Epithelial cell of esophagus (primary cell): Measurements from ENCODE around the gene RAB1B.

Experiments used
- DNase-seq: peaks from one replicate; pipeline ENCODE4 v3.0.0; 2010; ENCODE audit warnings: low read depth
- H3K4me3 ChIP-seq: 2 replicates; pipeline ENCODE4 v1.5.1; 2011; ENCODE audit warnings: mild to moderate bottlenecking, low read length, control low read depth
- TF ChIP-seq, protein P1 (sequence below): IDR thresholded peaks from 2 replicates; pipeline ENCODE4 v1.5.1; 2011; ENCODE audit warnings: low read depth, mild to moderate bottlenecking, low read length, control low read depth, inconsistent platforms; ENCODE audit not compliant: insufficient read depth; ENCODE audit errors: missing control alignments

Gene RAB1B

DNA sequence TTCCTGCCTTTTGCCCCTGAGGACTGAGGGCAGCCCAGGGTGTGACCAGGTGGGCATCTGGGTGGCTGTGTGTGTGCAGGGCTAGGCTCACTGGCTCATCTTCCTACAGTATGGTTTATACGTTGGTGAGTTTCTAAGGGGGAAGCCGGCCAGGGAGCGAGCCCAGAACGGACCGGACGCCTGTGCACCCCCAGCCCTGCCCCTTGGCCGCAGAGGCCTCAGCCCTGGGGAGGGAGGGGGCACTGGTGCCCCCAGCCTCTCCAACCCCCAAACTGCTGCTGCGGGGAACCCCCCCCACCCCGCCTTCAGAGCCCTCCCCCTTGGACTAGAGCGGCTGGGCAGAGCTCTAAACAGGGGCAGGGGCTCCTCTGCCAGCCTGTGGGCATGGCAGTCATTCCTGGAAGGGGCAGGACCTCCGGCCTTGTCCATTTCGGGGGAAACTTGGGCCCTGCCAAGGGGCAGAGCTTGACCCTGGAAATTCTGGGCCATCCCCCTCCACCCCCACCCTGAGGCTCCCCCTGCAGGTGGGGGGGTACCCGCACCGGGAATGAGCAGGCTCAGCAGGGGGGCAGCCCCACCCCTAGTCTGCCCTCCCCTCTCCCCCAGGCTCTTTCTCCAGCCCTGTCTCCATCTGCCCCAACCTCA, 15.1 kb downstream of the RAB1B start:
- no peak for DNase-seq
- TF ChIP-seq, protein P1, sequence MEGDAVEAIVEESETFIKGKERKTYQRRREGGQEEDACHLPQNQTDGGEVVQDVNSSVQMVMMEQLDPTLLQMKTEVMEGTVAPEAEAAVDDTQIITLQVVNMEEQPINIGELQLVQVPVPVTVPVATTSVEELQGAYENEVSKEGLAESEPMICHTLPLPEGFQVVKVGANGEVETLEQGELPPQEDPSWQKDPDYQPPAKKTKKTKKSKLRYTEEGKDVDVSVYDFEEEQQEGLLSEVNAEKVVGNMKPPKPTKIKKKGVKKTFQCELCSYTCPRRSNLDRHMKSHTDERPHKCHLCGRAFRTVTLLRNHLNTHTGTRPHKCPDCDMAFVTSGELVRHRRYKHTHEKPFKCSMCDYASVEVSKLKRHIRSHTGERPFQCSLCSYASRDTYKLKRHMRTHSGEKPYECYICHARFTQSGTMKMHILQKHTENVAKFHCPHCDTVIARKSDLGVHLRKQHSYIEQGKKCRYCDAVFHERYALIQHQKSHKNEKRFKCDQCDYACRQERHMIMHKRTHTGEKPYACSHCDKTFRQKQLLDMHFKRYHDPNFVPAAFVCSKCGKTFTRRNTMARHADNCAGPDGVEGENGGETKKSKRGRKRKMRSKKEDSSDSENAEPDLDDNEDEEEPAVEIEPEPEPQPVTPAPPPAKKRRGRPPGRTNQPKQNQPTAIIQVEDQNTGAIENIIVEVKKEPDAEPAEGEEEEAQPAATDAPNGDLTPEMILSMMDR: no peak
- H3K4me3 ChIP-seq: no peak overlapping the region

DNA sequence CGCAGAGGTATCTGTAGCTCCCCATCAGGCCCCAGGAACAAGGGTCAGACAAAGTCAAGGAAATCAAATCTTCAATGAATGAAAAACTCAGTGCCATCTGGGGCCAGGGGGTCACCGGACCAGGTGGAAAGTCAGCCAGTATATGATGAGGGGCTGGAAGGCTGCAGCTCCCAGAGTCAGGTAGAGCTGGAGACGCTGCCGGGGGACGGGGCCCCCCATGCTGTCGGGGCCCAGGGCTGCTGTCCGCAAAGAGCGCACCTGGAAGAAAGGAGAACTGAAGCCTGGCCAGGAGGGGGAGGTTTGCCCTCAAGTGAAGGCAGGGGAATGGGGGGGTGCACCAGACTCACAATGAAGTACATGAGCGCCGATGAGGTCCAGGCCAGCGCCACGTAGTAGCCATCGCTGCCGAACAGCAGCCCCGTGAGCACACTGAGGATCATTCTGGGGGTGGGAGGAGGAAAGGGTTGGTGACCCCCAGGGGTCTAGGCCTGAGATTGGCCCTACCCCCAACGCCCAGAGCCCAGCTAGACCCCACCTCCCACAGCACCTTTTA, 16.2 kb downstream of the RAB1B start:
- TF ChIP-seq, protein P1: no peak
- no peak for DNase-seq

DNA sequence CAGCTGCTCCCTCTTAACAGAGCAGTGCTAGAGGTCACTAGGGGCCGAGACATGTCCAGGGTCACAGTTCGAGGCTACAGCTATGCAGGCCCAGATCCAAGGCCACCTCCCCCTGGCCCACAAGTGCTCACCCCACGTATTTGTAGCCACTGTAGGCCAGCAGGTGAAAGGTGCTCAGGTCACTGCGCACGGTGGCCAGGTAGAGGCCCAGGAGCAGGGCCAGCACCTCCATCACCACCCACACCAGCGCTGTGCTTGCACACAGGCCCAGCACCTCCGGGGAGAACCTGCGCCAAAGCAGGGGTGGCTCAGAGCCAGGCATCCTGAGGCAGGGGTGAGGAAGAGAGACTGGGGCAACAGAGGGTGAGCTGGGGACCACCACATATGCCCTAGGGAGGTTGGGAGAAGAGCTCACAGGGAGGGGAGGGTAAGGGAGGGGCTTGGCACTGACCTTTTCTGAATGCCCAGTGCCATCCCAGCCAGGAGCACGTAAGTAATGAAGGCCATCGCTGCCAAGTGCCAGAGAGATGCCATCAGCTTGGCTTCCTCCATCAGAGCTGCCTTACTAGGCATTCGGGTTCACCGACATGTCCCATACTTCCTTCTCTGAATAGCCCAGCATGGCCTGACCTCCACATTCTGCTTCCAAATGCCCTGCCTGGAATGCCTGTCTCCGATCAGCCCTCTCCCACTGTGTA, 17.0 kb downstream of the RAB1B start:
- no peak for DNase-seq
- H3K4me3 ChIP-seq: no peak overlapping the region
- TF ChIP-seq, protein P1: no peak

More for the DNA sequence above, 16.2 kb downstream of the RAB1B start:
- no peak overlapping the region for H3K4me3 ChIP-seq

DNA sequence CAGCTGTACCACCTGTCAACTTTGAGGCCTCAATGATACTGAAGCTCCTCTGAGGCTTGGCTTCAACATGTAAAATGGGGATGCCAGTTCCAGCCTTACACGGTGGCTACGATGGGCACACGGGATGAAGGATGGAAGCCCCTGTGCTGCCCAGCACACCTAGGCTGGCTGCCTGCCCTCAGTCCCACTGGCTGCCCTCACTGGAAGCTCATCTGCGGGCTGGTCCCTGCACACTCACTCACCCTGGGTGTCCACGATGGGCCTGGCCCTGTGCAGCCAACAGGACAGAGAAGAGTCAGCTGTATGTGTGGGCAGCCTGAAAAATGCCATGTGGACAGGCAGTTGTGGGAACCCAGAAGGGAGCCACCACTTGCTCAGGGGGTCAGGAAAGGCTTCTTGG, 18.3 kb downstream of the RAB1B start:
- no peak for DNase-seq
- no peak overlapping the region for H3K4me3 ChIP-seq
- TF ChIP-seq, protein P1: no peak

DNA sequence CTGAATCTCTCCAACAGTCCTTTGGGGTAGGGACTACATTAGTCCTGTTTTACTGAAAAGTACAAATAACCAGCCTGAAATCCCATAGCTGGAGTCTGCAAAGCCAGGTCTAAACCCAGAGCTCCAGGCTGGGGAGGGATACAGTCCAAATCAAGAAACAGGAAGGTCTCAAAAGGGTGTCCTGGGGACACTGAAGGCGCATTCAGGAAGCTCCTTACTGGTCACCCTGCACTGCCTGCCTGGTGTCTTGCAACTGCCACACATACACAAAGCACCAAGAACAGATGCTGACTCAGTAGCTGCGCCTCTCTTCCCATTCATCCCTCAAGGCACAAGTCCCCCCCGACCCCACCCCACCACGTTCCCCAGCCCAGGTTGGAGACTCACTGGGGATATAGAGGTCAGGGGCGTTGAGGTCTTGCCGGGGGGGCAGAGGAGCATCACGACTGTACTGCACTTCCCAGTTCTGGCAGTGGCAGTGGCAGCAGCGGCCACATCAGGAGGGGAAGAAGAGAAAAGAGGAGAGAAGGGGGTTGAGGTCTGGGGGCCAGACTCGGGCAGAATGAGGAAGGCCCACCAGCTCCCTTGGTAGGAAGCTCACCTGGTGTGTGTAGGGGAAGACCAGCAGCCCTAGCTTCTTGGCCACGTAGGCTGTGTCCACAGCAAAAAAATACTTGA, 18.9 kb downstream of the RAB1B start:
- DNase-seq: no peak
- H3K4me3 ChIP-seq: no peak overlapping the region
- TF ChIP-seq, protein P1: no peak

DNA sequence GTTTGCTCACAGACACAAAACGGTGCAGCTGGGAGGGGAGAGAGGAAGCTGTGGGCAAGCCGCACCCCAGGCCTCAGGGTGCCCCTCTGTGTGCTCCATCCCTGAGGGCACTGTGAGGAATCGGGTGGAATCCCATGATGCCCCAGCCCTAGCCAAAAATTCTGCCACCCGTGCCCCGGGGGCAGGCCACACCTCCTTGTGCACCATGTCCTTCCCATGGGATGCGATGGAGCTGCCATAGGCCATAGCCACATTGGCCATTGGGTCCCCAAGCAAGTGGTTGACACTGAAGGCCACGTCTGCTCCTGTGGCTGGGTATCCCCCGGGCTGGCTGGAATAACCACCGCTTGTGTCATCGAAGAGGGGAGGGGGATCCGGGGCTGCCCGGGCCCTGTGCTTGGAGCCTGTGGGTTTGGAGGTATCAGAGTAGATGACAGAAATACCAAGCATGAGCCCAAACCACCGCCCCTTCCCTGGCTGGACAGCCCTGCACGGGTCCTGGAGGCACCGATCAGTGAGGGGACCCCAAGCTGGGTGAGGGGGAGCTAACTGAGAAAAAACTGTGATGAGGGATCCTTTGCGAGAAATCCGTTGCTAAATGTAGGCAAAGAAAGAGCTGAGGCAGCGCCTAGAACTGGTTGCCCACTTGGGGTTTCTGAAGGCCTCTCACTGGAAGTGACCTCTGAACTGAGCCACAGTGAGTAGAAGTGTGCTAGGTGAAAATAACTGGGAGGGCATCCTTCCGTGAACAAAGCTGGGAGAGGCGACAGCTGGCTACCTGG, 19.6 kb downstream of the RAB1B start:
- H3K4me3 ChIP-seq: peak overlapping the region; percentile 79
- TF ChIP-seq, protein P1: no peak
- no peak for DNase-seq
